Measurements from ENCODE around the gene TSR3. TPM values are rescaled to one million over a fixed set of nuclear protein-coding genes. Genes with fewer than 3 reads are reported as not detected.
"Not testable (repeated sequence)": the region's sequence is repeated elsewhere in the genome, so short reads cannot be mapped to it uniquely, and the experiment has no call there.

The TSR3 gene
- polyA plus RNA-seq, 10 donors, result 35.9 to 54.8 (median 44.5) TPM

DNA sequence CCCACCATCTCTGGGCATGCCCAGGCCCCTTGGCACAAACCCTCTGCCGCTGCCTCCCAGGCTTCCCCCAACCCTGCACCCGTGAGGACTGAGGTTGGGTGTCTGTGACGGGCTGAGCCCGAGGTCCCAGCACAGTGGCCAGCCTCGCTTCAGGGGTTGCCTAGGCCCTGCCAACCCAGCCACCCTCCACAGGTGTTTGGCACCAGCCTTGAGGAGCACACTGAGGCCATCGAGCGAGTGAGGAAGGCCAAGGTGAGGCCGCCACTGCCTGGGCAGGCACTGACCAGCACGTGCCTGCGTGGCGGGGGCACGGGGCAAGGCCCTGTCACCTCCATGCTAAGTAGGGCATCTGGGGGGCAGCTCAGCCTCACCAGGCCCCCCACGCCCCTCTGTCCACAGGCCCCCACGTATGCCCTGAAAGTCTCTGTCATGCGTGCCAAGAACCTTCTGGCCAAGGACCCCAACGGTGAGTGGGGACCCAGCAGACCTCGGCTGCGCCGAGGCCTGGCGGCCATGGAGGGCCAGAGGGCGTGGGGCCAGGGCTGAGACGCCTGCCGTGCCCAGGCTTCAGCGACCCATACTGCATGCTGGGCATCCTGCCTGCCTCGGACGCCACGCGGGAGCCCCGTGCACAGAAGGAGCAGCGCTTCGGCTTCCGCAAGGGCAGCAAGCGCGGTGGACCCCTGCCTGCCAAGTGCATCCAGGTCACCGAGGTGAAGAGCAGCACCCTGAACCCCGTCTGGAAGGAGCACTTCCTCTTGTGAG lies 10.8 kb downstream of the TSR3 start:
- DNase-seq, result no peak

DNA sequence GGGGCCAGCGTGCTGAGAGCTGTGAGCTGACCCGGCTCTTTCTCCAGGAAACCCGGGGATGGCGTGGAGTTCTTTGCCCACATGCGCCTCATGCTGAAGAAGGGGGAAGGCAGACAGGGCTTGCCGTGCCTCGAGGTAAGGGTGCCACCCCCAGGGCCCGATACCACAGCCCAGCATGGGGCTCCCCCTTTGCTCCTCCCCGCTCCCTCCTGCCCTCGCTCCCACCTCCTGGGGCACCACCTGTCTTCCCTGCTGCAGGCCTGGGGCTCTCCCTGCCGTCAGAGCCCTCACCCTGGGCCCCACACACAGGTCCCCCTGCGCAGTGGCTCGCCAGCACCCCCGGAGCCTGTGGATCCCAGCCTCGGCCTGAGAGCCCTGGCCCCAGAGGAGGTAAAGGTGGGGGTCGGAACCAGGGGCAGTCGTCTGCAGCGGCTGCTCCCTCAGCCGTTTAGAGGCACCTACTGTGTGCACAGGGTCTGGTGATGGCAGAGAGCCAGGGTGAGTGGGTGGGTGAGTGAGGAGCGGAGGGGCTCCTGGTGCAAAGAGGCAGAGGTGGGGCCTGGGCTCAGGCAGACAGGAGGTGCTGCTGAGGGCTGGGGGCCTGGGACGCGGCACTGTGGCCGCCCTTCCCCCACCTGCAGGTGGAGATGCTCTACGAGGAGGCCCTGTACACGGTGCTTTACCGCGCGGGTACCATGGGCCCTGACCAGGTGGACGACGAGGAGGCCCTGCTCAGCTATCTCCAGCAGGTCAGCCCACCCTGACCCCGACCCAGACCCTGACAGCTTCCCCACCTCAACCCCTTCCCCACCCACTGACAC lies 12.6 kb downstream of the TSR3 start:
- no peak for DNase-seq

DNA sequence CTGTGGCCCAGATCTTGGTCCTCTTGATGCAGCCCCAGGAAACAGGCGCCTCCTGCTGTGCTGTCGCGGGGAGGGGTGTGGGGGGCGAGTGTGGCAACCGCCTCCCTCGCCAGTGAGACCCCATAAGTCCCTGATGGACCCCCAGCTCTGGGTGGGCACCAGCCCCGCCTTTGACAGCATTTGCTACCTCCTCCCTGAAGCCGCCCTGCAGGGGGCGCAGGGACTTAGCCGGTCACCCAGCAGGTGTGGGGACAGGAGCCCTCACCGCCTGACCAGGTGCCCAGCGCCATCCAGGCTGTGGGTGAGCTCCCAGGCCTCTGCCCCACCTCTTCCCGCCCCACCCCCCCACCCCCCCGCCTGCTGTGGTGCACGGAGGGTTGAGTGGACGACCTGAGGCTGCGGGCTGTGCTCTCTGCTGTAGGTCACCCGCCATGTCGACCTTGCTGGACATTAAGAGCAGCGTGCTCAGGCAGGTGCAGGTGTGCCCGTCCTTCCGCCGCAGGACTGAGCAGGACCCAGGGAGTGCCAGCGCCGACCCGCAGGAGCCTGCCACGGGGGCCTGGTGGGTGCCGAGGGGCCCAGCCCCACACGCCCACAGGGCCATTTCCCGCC lies 13.5 kb downstream of the TSR3 start:
- DNase-seq, result no peak

DNA sequence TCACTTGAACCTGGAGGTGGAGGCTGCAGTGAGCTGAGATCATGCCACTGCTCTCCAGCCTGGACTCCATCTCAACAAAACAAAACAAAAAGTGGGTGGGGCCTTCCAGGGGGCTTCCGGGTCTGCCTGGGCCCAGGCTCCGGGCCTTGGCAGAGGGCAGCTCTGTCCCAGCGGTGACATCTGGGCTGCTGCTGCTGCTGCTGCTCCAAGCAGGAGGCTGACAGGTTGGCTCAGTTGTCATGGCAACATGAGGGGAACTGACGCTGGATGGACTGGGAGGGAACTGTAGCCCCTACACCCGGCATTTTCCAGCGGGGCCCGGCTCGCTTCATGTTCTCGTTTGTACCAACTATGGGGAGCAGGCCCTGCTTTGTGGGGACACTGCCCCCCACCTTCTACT lies 14.2 kb downstream of the TSR3 start:
- DNase-seq, result no peak

DNA sequence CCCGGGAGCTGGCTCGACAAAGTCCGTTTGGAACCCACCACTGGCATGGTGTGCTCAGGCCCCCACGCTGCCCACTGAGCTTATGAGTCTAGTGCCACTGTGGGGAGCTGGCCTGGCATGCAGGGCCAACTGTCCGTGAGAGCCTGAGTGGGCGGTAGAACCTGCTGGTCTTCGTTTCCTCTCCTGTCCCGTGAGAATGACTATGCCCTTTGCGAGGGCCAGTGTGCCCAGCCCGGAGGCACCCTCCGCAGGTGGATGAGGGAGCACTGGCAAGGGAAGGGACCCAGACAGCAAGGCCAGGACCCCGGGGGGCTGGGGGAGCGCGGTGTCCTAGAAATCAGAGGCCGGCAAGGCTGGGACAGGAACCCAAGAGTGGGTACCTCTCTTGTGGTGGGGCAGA lies 15.1 kb downstream of the TSR3 start:
- no peak for DNase-seq

DNA sequence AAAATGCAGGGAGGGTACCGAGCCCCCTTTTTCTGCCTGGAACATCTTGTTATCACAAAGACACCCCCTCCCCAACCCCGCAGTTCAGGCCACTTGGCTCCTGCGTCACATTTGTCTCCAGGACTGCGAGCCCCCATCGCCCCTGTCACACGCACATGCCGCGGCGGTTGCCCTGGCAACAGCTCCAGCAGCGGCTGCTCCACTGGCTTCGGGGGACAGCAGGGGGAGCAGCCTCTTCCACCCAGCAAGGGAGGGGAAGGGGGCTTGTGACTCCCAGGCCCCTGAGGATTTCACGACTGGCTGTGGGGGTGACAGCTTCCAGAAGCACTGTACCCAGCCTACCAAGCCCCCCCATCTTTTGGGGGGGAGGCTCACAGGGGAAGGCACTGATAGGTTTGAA lies 15.7 kb downstream of the TSR3 start:
- no peak for DNase-seq

DNA sequence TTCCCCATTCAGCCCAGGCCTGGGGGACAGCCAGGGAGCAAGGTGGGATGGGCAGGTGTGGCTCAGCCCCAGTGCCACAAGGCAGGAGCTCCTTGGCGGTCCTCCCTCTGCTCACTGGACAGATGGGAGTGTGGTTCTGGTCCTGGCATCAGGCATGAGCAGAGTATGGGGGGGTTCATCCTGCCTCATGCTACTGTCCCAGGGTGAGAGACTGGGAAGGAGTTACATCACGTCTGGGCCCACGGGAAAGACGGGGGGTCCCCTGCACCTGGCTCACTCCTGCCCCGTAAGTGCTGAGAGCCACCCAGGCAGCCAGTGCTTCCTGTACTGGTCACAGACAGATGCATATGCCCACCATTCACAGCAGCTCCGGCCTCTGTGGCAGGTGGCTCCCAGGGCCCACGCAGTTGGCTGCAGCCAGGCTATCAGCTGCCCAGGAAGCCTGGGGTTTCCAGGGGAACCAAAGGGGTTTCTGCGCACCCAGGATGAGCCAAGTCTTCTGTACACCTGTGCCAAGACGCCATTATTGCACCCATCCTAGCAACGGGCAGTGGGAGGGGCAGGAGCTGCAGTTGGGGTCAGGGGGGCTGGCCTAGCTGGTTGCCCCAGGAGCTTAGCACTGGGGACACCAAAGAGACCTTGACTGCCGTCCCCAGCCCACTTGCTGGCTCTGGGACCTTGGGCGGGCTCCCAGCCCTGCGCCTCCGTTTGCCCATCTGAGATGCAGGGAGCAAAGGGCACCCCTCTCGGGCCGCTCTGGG lies 16.3 kb downstream of the TSR3 start:
- DNase-seq, result no peak

DNA sequence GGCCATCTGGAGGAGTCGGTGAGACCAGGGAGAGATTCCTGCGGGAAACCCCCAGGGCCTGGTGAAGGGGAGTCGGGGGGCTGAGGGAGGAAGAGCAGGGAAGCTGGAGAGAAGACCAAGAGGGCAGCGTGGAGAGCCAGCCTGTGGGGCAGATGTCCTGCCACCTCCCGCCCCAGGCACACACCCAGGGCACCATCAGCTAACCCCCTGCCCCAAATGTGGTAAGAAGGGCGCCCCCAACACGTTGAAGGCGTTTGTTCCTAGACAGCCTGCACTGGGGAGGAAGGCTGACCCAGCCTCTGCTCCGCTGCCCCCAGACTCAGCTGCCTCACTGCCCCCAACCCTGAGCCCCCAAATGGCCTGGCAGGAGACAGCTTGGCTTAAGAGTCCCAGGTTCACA lies 16.9 kb downstream of the TSR3 start:
- no peak for DNase-seq

DNA sequence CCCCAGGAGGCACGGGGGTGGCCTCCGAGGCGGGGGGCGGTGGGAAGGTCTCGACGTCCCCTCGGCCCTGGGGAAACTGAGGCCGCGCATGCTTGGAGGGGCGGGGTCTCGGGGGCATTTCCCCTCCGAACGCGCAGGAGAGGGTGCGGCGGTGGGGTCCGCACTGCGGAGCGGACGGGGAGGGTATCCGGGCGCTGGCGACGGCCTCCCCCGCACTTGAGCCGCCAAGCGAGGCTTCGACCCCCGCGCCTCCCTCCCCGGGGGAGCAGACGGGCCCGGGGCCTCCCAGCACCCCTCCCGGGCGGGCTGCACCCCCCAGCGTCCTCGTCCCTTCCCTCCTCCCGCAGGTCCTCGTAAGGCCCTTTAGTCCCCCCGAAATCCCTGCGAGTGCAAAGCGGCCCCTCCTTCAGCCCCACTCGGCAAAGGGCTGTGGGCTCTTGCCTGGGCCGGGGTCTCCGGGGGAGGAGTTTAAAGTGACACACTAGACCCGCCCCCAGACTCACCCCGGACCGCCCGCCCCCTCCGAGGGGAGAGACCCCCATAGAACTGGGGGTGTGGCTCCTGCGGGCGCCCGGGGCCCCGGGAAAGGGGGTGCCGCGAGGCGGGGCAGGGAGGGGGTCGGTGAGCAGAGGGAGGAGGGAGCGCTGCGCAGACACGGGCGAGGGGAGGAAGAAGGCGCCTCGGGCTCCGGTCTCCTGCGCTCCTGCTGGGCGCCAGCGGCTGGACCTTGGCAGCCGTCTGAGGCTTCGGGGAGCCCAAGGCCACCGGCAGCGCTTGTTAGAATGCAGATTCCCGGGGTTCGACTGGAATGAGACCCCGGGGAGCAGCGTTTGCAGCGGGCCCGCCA lies 17.6 kb downstream of the TSR3 start:
- no peak for DNase-seq

DNA sequence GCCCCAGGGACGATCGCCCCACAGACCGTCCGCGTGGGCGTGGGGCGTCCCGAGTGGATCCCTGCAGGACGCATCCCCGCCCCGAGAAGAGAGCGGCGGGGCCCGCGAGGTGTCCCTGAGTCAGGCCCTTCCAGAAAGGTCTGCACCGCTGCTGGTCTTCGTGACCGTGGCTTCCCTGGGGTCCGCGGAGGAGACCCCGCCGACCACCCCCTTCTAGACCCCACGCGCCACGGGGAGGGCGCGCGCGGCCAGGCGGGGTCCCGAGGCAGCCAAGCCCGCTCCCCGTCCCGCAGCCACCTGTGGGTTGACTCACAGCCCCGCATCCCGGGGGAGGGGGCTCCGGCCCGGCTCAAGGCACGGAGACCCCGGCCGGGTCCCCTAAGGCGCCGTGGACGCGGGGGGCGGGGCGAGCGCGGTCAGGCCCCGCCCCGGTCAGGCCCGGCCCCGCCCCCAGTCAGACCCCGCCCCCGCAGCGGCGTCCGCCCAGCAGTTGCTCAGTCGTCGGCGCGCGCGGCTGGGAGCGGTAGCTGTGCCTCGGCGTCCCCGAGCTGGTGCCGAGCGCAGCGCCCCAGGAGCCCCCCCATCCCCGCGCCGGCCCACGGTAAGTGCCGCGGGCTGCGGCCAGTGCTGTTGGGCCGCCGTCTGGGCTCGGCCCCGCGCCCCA lies 18.4 kb downstream of the TSR3 start, which contains the start of gene BAIAP3:
BAIAP3 (plus strand) TSS at position 497 of the 664 bp plus-strand sequence. CDS start 4,905 bp downstream, outside the sequence.
- DNase-seq, result no peak

DNA sequence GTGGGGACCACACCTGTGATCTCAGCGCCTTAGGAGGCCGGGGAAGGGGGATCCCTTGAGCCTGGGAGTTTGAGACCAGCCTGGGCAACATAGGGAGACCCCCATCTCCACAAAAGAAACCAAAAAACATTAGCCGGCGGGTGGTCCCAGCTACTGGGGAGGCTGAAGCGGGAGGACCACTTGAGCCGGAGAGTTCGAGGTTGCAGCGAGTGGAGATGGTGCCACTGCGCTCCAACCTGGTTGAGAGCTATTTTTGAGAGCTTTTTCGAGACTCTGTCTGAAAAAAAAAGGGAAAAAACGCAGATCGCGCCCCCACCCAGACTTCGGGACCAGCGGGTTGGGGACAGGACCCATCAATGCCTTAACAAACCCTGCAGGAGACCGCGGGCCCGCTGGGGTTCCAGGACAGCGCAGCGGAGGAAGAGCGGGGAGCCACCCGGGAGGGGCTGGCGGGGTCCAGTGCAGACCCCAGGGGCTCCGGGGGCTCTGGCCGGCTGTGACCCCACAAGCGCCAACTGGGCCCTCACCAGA lies 19.0 kb downstream of the TSR3 start:
- DNase-seq, result no peak

DNA sequence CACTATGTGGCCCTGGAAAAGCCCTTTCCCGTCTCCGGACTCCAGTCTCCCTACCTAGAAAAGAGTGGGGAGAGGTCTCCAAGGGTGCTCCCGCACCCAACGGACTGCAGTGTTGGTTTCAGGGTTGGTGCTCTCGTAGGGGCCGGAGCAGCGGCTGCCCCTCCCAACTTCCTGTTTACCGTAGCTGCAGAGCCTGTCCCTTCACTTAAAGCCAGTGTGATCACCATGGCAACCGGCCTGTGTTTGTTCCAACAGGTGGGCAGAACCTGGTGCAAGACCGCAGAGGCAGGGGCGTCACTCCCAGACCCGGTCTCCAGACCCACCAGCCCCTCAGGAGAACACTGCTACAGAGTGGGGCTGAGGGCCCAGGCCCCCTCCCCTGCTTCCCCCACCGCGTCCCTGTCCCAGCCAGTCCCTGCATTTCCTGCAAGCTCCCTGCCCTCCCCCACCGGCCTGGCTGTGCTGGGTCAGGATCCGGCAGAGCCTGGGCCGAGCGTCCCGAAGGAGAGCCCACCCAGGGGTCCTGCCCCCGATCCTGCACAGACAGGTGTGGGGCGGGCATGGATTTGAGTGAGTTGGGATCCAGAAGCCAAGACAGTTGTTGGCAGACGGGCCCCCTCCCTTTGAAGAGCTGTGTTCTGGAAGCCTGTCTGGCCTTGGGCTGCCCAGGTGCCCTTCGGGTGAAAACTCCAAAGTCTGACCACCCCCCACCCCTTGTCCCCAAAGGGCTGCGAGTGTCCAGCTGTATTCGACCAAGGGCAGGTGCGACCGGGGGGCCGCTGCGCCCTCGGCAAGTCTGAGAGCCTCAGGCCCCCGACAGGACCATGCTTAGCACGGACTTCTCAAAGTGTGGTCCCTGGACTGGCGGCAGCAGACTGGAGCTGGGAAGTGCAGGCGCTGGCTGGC lies 19.7 kb downstream of the TSR3 start:
- peak in 2 of 3 donors; percentile 32 to 66 for DNase-seq

DNA sequence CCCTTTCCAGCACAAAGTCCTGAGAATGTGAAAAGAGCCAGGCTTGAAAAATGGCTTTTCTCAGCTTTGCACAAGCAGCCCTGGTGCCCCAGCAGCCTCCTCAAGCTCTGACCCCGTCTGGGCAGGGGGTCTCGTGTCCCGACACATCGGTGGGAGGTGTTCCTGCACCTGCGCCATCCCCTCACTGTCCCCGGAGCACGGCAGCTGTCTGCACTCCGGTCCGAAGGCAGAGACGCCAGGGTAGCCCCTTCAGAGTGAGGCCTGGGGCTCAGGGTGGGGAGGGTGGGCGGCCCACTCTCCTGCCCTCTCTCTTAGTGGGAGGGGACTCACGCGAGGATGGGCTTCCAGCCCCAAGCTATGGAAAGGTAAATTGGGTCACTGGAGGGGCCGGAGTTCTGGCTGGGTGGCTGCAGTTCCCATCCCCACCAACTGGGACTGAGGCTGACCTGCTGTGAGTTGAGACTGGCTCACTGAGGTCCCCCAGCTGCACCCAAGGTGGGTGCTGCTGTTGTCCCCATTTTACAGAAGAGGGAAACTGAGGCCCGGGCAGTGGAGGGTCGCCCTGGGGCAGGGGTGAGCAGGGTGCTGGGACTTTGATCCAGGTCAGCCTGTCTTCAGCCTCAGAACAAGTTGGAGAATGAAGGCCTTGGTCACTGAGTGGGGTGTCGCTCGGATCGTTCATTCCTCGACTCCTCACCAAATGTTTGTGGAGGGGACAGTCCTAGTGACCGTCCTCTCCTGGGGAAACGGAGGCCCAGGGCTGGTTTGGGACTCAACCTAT lies 20.6 kb downstream of the TSR3 start:
- no peak for DNase-seq

DNA sequence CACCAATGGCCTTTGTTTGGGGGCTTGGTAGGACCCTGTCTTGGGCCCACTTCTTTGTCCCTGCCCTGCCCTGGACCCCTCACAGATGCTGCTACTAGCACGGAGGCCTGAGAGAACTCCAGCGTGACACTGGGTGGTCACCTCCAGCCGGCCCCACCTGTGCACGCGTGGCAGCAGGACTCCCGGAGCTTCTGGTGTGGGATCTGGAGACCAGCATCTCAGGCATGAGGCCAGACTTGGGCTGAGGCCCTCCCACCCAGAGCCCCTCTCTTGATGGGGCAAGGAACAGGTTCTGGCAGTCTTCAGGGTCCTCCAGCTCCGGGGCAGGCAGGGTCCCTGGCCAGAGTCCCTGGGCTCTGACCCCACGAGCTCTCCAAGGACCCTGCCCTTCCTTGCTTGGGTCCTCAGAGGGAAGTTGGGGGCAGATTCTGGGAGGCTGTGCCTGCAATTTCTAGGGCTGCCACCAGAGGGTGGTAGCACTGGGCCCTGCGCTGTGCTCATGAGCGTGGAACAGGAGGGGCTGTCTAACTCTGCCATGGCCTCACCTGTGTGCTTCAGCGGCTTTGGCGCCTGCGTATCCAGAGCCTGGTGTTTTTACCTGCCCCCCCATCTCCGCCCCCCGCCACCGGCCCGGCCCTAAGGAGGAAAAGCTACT lies 21.3 kb downstream of the TSR3 start:
- DNase-seq, result no peak

DNA sequence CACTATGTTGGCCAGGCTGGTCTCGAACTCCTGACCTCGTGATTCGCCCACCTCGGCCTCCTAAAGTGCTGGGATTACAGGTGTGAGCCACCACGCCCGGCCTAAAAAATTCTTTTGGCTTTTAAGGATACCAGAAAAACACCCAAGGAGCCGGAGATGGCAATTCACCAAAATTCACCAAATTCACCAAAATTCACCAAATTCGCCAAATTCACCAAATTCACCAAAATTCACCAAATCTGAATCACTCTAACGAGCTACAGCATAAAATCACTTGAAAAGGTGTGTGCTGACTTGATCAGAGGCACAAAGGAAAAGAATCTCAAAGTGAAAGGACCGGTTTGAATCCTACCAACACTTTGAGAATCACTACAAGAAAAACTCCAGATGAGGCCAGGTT lies 22.7 kb downstream of the TSR3 start:
- DNase-seq, result not testable (repeated sequence)

DNA sequence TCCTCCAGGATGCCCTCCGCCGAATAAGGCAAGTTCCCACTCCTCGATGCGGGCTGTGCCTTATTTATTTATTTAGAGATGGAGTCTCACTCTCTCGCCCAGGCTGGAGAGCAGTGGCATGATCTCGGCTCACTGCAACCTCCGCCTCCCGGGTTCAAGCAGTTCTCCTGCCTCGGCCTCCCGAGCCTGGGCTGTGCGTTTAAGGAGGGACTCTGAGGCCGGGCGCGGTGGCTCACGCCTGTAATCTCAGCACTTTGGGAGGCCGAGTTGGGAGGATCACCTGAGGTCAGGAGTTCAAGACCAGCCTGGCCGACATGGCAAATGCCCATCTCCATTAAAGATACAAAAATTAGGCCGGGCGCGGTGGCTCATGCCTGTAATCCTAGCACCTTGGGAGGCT lies 23.5 kb downstream of the TSR3 start:
- DNase-seq, result not testable (repeated sequence)

DNA sequence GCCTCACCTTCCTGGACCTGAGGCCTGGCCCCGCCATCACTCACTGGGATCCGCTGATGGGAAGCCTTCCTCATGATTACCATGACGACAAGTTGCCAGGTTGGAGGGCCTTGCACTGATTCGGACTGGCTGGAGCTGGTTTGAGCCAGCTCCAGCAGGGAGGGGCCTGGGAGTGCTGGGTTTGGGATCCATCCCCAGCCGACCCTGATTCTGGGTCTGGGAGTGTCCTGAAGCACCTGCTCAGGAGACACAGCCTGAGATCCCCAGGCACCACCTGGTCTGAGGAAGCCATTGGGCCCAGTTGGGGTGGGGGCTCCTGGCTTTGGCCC lies 24.1 kb downstream of the TSR3 start:
- no peak for DNase-seq
